Hepatocyte (in vitro differentiated cells): Measurements from ENCODE around the gene KRTAP10-9. TPM values are rescaled to one million over a fixed set of nuclear protein-coding genes. Genes with fewer than 3 reads are reported as not detected.

Experiments used
- DNase-seq: peaks from one replicate; pipeline ENCODE4 v3.0.0-alpha.2; 2016; ENCODE audit warnings: low spot score
- H2AFZ ChIP-seq: fragments of 200-600 bp; sonication (generic); 2 replicates; pipeline ENCODE4 v1.6.0; 2016; ENCODE audit warnings: antibody characterized with exemption, mild to moderate bottlenecking
- H3K27ac ChIP-seq: fragments of 200-600 bp; sonication (generic); 2 replicates; pipeline ENCODE4 v1.5.1; 2016; ENCODE audit warnings: mild to moderate bottlenecking
- H3K27me3 ChIP-seq: fragments of 200-600 bp; sonication (generic); 2 replicates; pipeline ENCODE4 v1.6.1; 2016
- H3K36me3 ChIP-seq: fragments of 200-600 bp; sonication (generic); replicated peaks from 2 replicates; pipeline ENCODE4 v1.5.1; 2016; ENCODE audit warnings: low read depth; ENCODE audit not compliant: insufficient read depth
- H3K4me1 ChIP-seq: fragments of 200-600 bp; sonication (generic); 2 replicates; pipeline ENCODE4 v1.5.1; 2016; ENCODE audit warnings: mild to moderate bottlenecking, moderate library complexity; ENCODE audit not compliant: insufficient read depth
- H3K4me2 ChIP-seq: fragments of 200-600 bp; sonication (generic); 2 replicates; pipeline ENCODE4 v1.6.0; 2016
- H3K4me3 ChIP-seq: fragments of 200-600 bp; sonication (generic); 2 replicates; pipeline ENCODE4 v1.5.1; 2016; ENCODE audit warnings: mild to moderate bottlenecking
- H3K79me2 ChIP-seq: fragments of 200-600 bp; sonication (generic); 2 replicates; pipeline ENCODE4 v1.6.0; 2017; ENCODE audit warnings: mild to moderate bottlenecking
- H3K9me2 ChIP-seq: fragments of 200-600 bp; sonication (generic); replicated peaks from 2 replicates; pipeline ENCODE4 v1.6.0; 2017; ENCODE audit warnings: mild to moderate bottlenecking; ENCODE audit not compliant: insufficient read depth
- H3K9me3 ChIP-seq: fragments of 200-600 bp; sonication (generic); 2 replicates; pipeline ENCODE4 v1.5.1; 2016; ENCODE audit warnings: low read depth, mild to moderate bottlenecking
- H4K20me1 ChIP-seq: fragments of 200-600 bp; sonication (generic); 2 replicates; pipeline ENCODE4 v1.6.0; 2016; ENCODE audit warnings: mild to moderate bottlenecking; ENCODE audit not compliant: insufficient read depth, poor library complexity, severe bottlenecking
- EZH2 ChIP-seq: fragments of 200-600 bp; sonication (generic); IDR thresholded peaks from 2 replicates; pipeline ENCODE4 v1.6.1; 2016; ENCODE audit warnings: antibody characterized with exemption, mild to moderate bottlenecking, borderline replicate concordance
- EZH2phosphoT487 ChIP-seq: fragments of 200-600 bp; sonication (generic); IDR thresholded peaks from one replicate; pipeline ENCODE4 v1.6.1; 2018; ENCODE audit warnings: antibody characterized with exemption, mild to moderate bottlenecking, low read depth, moderate library complexity; ENCODE audit not compliant: unreplicated experiment, severe bottlenecking
- WGBS: methylation state at CpG from one replicate; pipeline ENCODE4 v1.1.6; 2016; ENCODE audit warnings: low lambda C conversion rate; ENCODE audit errors: missing lambda C conversion rate; 5-methylcytosine and 5-hydroxymethylcytosine counted together
- polyA plus RNA-seq: library from polyadenylated mRNA; unstranded; fragments of >200 nt; fragmentation: Nextera tagmentation; extraction: Ambion mirVana; gene quantifications from 2 replicates; pipeline ENCODE4 v1.2.1, GENCODE V29; 2016
- total RNA-seq: library from RNA; depleted of rRNA; stranded (reverse); fragments of >200 nt; gene quantifications from 2 replicates; pipeline ENCODE4 v1.2.3, GENCODE V29; 2014
- TF ChIP-seq, protein P1 (sequence below): fragments of 200-600 bp; sonication (generic); IDR thresholded peaks from 2 replicates; pipeline ENCODE4 v1.5.1; 2016; ENCODE audit warnings: antibody characterized with exemption, mild to moderate bottlenecking; ENCODE audit not compliant: poor library complexity

KRTAP10-9 gene
- total and polyA plus RNA-seq, 2 experiments from 2014 or later, result not detected

DNA sequence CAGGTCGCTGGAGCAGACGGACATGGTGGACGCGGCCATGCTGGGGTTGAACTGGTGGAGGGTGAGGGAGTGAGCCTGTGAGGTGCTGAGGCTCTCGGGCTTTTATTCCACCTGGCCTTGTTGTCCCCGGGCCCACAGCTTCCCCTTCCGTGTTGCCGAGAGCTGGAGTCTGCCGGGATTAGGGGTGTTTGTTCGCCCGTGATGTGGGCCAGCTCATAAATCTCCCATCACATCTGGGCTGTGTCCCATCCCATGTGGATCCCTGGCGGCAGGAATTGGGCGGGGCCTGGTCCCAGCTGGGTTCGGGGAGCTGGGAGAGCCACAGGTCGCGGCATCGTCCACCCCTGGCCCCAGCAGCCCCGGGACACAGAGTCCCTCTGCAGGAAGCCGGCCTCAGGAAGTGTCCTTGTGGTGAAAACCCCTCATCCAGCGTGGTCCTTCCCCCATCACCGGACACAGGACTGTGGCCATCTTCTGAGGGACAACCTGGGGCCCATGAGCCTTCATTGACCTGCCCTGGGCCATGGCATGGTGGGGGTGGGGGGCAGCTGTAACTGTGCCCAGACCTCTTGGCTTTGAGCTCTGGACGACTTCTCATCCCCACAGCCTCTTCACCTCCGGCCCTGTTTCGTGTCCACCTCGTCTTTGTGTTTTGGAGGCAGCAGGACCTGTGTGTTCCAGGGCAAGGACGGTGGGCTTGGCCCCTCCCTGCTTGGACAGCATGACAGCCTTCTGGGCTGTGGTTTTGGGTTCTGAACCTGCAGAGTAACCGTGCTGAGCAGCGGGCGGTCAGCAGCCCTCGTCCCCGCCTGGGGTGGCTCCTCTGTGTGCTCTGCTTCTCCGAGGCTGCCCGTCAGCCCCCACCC lies 34.2 kb upstream of the KRTAP10-9 start, which contains the start of gene KRTAP10-6:
Gene KRTAP10-6, minus strand, starts transcription at position 60 of the 866 bp plus-strand sequence. Its CDS starts 21 bp downstream, at position 39.
- Histone ChIP-seq H3K36me3 (no peaks in the 10 kb centered on the region), H3K9me3 (no peaks in the 10 kb centered on the region), H3K4me3 (no peak within 1 kb of the TSS), H4K20me1 (no peaks in the 10 kb centered on the region), H3K4me2 (no peak within 1 kb of the TSS), H3K27me3 (no peaks in the 10 kb centered on the region), H3K9me2 (no peaks in the 10 kb centered on the region), H3K27ac (no peak within 1 kb of the TSS), H3K4me1 (peaks cover 7% of the 10 kb centered on the region), H3K79me2 (no peaks in the 10 kb centered on the region), H2AFZ (no peak within 1 kb of the TSS)
- TF ChIP-seq EZH2phosphoT487 (no peak), EZH2 (no peak)
- TF ChIP-seq, protein P1, sequence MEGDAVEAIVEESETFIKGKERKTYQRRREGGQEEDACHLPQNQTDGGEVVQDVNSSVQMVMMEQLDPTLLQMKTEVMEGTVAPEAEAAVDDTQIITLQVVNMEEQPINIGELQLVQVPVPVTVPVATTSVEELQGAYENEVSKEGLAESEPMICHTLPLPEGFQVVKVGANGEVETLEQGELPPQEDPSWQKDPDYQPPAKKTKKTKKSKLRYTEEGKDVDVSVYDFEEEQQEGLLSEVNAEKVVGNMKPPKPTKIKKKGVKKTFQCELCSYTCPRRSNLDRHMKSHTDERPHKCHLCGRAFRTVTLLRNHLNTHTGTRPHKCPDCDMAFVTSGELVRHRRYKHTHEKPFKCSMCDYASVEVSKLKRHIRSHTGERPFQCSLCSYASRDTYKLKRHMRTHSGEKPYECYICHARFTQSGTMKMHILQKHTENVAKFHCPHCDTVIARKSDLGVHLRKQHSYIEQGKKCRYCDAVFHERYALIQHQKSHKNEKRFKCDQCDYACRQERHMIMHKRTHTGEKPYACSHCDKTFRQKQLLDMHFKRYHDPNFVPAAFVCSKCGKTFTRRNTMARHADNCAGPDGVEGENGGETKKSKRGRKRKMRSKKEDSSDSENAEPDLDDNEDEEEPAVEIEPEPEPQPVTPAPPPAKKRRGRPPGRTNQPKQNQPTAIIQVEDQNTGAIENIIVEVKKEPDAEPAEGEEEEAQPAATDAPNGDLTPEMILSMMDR, result no peak
- WGBS, result 79% methylated on average over 33 of the region's 33 CpGs
- no peak for DNase-seq

DNA sequence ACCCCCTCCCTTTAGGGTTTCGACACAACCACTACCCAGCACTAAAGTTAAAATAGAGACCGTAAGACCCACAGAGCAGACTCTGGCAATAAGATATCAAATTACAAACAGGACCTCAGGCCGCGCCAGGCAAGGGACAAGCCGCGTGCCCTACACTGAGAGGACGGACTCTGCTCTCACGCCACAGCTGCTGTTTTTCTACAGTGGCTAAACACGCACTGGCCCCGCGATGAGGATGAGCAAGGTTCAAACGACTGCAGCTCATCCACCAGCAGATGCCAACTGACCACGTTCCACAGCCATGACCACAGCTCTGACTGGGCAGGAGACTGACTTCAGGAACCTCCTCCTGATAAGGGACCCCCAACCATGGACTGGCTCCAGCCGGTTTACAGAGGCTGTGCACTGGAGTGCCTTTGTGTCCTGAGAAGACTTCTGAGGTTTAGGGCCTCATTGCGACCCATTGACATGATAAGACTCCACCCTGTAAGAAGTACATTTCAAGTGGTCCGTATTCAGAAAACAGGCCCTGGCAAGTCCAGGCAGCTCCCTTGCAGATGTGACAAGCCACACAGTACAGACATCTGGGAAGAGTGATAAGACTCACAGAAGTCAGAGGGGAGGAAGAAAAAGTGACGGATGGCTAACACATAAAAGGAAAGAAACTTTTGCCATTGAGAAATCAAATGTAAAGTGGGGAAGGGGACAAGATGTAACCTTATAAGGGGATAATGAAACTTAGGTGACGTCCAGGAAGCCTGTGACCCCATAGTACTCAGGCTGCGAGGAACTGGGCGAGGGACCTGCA lies 33.1 kb upstream of the KRTAP10-9 start:
- Histone ChIP-seq H2AFZ (no peak overlapping the region), H4K20me1 (no peaks in the 10 kb centered on the region), H3K27ac (no peak overlapping the region), H3K4me2 (no peak overlapping the region), H3K9me2 (no peaks in the 10 kb centered on the region), H3K79me2 (no peaks in the 10 kb centered on the region), H3K4me3 (no peak overlapping the region), H3K9me3 (no peaks in the 10 kb centered on the region), H3K36me3 (no peaks in the 10 kb centered on the region), H3K4me1 (peaks cover 7% of the 10 kb centered on the region), H3K27me3 (no peaks in the 10 kb centered on the region)
- TF ChIP-seq EZH2phosphoT487 (no peak), EZH2 (no peak)
- TF ChIP-seq, protein P1, result no peak
- no peak for DNase-seq
- 63% methylated on average over 20 of the region's 20 CpGs for WGBS

DNA sequence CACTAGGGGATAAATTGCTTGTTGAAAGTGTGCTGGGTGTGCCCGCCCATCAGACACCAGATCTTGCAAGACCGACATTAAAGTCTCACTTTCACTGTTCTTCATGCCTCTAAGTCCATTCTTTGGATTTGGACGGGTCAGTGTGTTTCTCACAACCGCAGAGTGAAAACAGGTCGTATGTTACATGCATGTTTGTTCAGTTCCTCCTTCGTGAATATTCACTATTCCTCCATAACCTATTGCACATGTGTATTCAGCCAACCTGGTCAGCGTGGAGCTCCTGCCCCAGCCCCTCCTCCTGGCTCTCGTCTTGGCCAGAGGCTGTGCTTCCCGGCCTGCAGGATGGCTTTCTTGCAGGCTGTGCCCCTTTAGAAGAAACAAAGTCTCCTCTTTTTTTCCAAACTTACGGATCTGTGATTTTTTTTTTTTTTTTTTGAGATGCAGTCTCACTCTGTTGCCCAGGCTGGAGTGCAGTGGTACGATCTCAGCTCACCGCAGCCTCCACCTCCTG lies 32.4 kb upstream of the KRTAP10-9 start:
- Histone ChIP-seq H3K79me2 (no peaks in the 10 kb centered on the region), H4K20me1 (no peaks in the 10 kb centered on the region), H3K4me2 (no peak overlapping the region), H3K9me2 (no peaks in the 10 kb centered on the region), H2AFZ (no peak overlapping the region), H3K4me1 (peaks cover 7% of the 10 kb centered on the region), H3K4me3 (no peak overlapping the region), H3K36me3 (no peaks in the 10 kb centered on the region), H3K9me3 (no peaks in the 10 kb centered on the region), H3K27me3 (no peaks in the 10 kb centered on the region), H3K27ac (no peak overlapping the region)
- no peak for DNase-seq
- WGBS, result 88% methylated on average over 12 of the region's 12 CpGs
- TF ChIP-seq, protein P1, result no peak
- no peak for TF ChIP-seq EZH2phosphoT487
- no peak for TF ChIP-seq EZH2
